HCT116 (cell line): Measurements from ENCODE around the gene KLHL20. TPM values are rescaled to one million over a fixed set of nuclear protein-coding genes. Genes with fewer than 3 reads are reported as not detected.

ENCODE experiments used
- ATAC-seq: fragments of 200-7000 bp; cut with Tn5 transposase; 2 replicates; pipeline ENCODE4 v1.9.1; 2020; ENCODE audit warnings: mild to moderate bottlenecking, moderate library complexity
- BruUV-seq: library from RNA; stranded (reverse); fragments of 400-500 nt; replicated peaks from 2 replicates; lab custom pipeline; 2021; lab: Mats Ljungman, UMichigan
- CTCF ChIA-PET: fragments of 300-600 bp; sonication (Branson Sonifier 250); formaldehyde crosslinking; loops from one replicate; lab custom pipeline; 2021; ENCODE audit warnings: antibody characterized with exemption; lab: Charles Lee
- POLR2A ChIA-PET: fragments of 300-600, 350-600 bp; sonication (Branson Sonifier 250); formaldehyde crosslinking; loops from one replicate; lab custom pipeline; 2021; ENCODE audit warnings: antibody characterized with exemption; lab: Charles Lee
- RAD21 ChIA-PET, 2 experiments: fragments of 300-600 bp; sonication (Branson Sonifier 250); formaldehyde crosslinking; loops; one replicate each; lab custom pipeline; 2023; ENCODE audit warnings: low total read pairs in 2 of 2; ENCODE audit not compliant: uncharacterized antibody in 2 of 2, unreplicated experiment in 2 of 2, low non-redundant PET in 1 of 2; lab: Charles Lee
- DNase-seq: peaks from one replicate; pipeline ENCODE4 v3.0.0-alpha.2; 2010; ENCODE audit warnings: low read depth, low spot score
- H2AFZ ChIP-seq: fragments of 200-600 bp; shearing (Covaris generic), sonication (generic); 2 replicates; pipeline ENCODE4 v1.6.1; 2017; ENCODE audit warnings: low read depth, mixed run types, mixed read lengths, antibody characterized with exemption, low read length; ENCODE audit not compliant: poor library complexity, severe bottlenecking
- H3K27ac ChIP-seq: 2 replicates; pipeline ENCODE4 v1.5.1; 2012; ENCODE audit warnings: low read depth, low read length
- H3K27me3 ChIP-seq: fragments of 200-600 bp; sonication (generic); 2 replicates; pipeline ENCODE4 v1.6.1; 2016; ENCODE audit warnings: mixed run types, low read length, mixed read lengths; ENCODE audit not compliant: insufficient read depth
- H3K36me3 ChIP-seq, 2 experiments: fragments of 200-500 bp in 1 of 2; fragments of 200-600 bp in 1 of 2; sonication (Bioruptor generic) in 1 of 2; sonication (generic) in 1 of 2; 2 replicates each; pipeline versions ENCODE4 v1.5.1 to v1.6.1; 2014 to 2016; ENCODE audit warnings: low read length in 2 of 2, inconsistent platforms in 1 of 2, mixed read lengths in 1 of 2, mixed run types in 1 of 2; ENCODE audit not compliant: insufficient read depth in 2 of 2, control insufficient read depth in 1 of 2
- H3K4me1 ChIP-seq, 2 experiments: fragments of 200-600 bp in 1 of 2; sonication (generic) in 1 of 2; 2 replicates each; pipeline versions ENCODE4 v1.5.1 to v1.6.1; 2012 to 2017; ENCODE audit warnings: low read length in 2 of 2, inconsistent platforms in 1 of 2, mild to moderate bottlenecking in 1 of 2, mixed read lengths in 1 of 2, mixed run types in 1 of 2, moderate library complexity in 1 of 2; ENCODE audit not compliant: insufficient read depth in 2 of 2, control insufficient read depth in 1 of 2
- H3K4me2 ChIP-seq: fragments of 200-600 bp; sonication (generic); 2 replicates; pipeline ENCODE4 v1.6.1; 2017; ENCODE audit warnings: mixed run types, low read length, mixed read lengths
- H3K4me3 ChIP-seq, 2 experiments: fragments of 200-600 bp in 1 of 2; sonication (generic) in 1 of 2; replicated peaks in 1 of 2; 2 replicates each; pipeline ENCODE4 v1.5.1; 2011 to 2016; ENCODE audit warnings: low read length in 2 of 2, control low read depth in 1 of 2, low read depth in 1 of 2, mild to moderate bottlenecking in 1 of 2, mixed read lengths in 1 of 2, mixed run types in 1 of 2
- H3K79me2 ChIP-seq: fragments of 200-600 bp; sonication (generic); 2 replicates; pipeline ENCODE4 v1.6.1; 2017; ENCODE audit warnings: mild to moderate bottlenecking, mixed run types, low read length, moderate library complexity, mixed read lengths; ENCODE audit not compliant: insufficient read depth
- H3K9ac ChIP-seq: fragments of 200-600 bp; sonication (generic); 2 replicates; pipeline ENCODE4 v1.6.1; 2016; ENCODE audit warnings: low read length, mixed read lengths
- H3K9me2 ChIP-seq: fragments of 200-600 bp; sonication (generic), shearing (Covaris generic); 2 replicates; pipeline ENCODE4 v1.6.1; 2017; ENCODE audit warnings: mixed run types, mild to moderate bottlenecking, moderate library complexity; ENCODE audit not compliant: insufficient read depth
- H3K9me3 ChIP-seq, 2 experiments: fragments of 200-500 bp in 1 of 2; fragments of 200-600 bp in 1 of 2; sonication (Bioruptor generic) in 1 of 2; sonication (generic) in 1 of 2; 2 replicates each; pipeline ENCODE4 v1.6.1; 2014 to 2017; ENCODE audit warnings: low read length in 2 of 2, mixed read lengths in 2 of 2, inconsistent platforms in 1 of 2, low read depth in 1 of 2, mild to moderate bottlenecking in 1 of 2, mixed run types in 1 of 2, moderate library complexity in 1 of 2; ENCODE audit not compliant: control insufficient read depth in 1 of 2, insufficient read depth in 1 of 2
- H4K20me1 ChIP-seq: fragments of 200-600 bp; sonication (generic), shearing (Covaris generic); 2 replicates; pipeline ENCODE4 v1.6.1; 2017; ENCODE audit warnings: mixed run types, mild to moderate bottlenecking, moderate library complexity; ENCODE audit not compliant: insufficient read depth
- CTCF ChIP-seq, 3 experiments: fragments of 200-600 bp in 1 of 3; sonication (generic) in 1 of 3; IDR thresholded peaks in 2 of 3; conservative IDR thresholded peaks in 1 of 3; 2 replicates each; pipeline ENCODE4 v1.5.1; 2012 to 2017; ENCODE audit warnings: low read depth in 2 of 3, low read length in 2 of 3, antibody characterized with exemption in 1 of 3, borderline replicate concordance in 1 of 3, control low read depth in 1 of 3, mild to moderate bottlenecking in 1 of 3, mixed read lengths in 1 of 3, mixed run types in 1 of 3, moderate library complexity in 1 of 3; ENCODE audit not compliant: insufficient read depth in 1 of 3
- POLR2AphosphoS5 ChIP-seq: IDR thresholded peaks from 2 replicates; pipeline ENCODE4 v1.6.1; 2011; ENCODE audit warnings: mild to moderate bottlenecking, low read depth, low read length, moderate library complexity
- RAD21 ChIP-seq: IDR thresholded peaks from 2 replicates; pipeline ENCODE4 v1.6.1; 2012; ENCODE audit warnings: low read depth, mild to moderate bottlenecking
- REST ChIP-seq: IDR thresholded peaks from 2 replicates; pipeline ENCODE4 v1.6.1; 2012; ENCODE audit warnings: low read depth
- SIN3A ChIP-seq: IDR thresholded peaks from 2 replicates; pipeline ENCODE4 v1.6.1; 2012; ENCODE audit warnings: low read depth
- SP1 ChIP-seq: IDR thresholded peaks from 2 replicates; pipeline ENCODE4 v1.6.1; 2012; ENCODE audit warnings: low read depth
- TCF7L2 ChIP-seq: IDR thresholded peaks from 2 replicates; pipeline ENCODE4 v1.7.0; 2011; ENCODE audit warnings: borderline replicate concordance, inconsistent platforms; ENCODE audit not compliant: insufficient read depth, insufficient read length; ENCODE audit errors: extremely low read depth
- YY1 ChIP-seq: IDR thresholded peaks from 2 replicates; pipeline ENCODE4 v1.6.1; 2011; ENCODE audit warnings: low read length, low read depth, moderate library complexity, mild to moderate bottlenecking; ENCODE audit not compliant: insufficient replicate concordance; ENCODE audit errors: extremely low read depth
- ZBTB33 ChIP-seq: IDR thresholded peaks from 2 replicates; pipeline ENCODE4 v1.6.1; 2011; ENCODE audit warnings: mild to moderate bottlenecking, low read length, moderate library complexity; ENCODE audit not compliant: insufficient replicate concordance; ENCODE audit errors: extremely low read depth
- ZNF274 ChIP-seq: fragments of 200-500 bp; sonication (Bioruptor generic); IDR thresholded peaks from 2 replicates; pipeline ENCODE4 v1.6.1; 2014; ENCODE audit warnings: mild to moderate bottlenecking, low read depth, low read length, inconsistent platforms
- intact Hi-C: fragments of 100-400 bp; cut with micrococcal nuclease; formaldehyde crosslinking; loops from 2 replicates; pipeline ENCODE4 v1.10.0; 2022
- total RNA-seq: library from RNA; stranded (reverse); gene quantifications from one replicate; pipeline ENCODE4 v1.2.1, GENCODE V29; 2021; ENCODE audit not compliant: unreplicated experiment

KLHL20 gene
- total RNA-seq, 1 experiment from 2014 or later: 16.2 TPM

GRCh38 chr1:173753830-173754229 lies 39.0 kb downstream of the KLHL20 start:
- H3K36me3 ChIP-seq: peaks cover 6% of the 10 kb centered on the region in 2 experiments; a peak in 2 of 4 replicates
- H3K4me2 ChIP-seq: no peak overlapping the region
- no peak for DNase-seq
- BruUV-seq: no TSS peak
- intact Hi-C loops: no loop called here
- no peaks in the 10 kb centered on the region for H3K9me3 ChIP-seq
- no peaks in the 10 kb centered on the region for H3K9me2 ChIP-seq
- H3K4me1 ChIP-seq: no peaks in the 10 kb centered on the region
- no peaks in the 10 kb centered on the region for H3K27me3 ChIP-seq
- ChIA-PET RAD21 (no interaction called here), CTCF (no interaction called here), POLR2A (no interaction called here)
- no peaks in the 10 kb centered on the region for H4K20me1 ChIP-seq
- TF ChIP-seq POLR2AphosphoS5 (no peak), REST (no peak), SP1 (no peak), ZBTB33 (no peak), YY1 (no peak), TCF7L2 (no peak), SIN3A (no peak), ZNF274 (no peak), CTCF (IDR thresholded peaks at IDR 0.05 in 2 of 3, conservative IDR thresholded peaks at IDR 0.05 in 1 of 3; ENCODE audit: borderline replicate concordance in 1 of 3, insufficient read depth in 1 of 3, low read depth in 2 of 3, low read length in 2 of 3) (no peak), RAD21 (no peak)
- no peak overlapping the region for H3K9ac ChIP-seq
- H3K4me3 ChIP-seq: no peak overlapping the region
- H3K27ac ChIP-seq: no peak overlapping the region
- ATAC-seq: no peak
- H2AFZ ChIP-seq: no peak overlapping the region
- no peaks in the 10 kb centered on the region for H3K79me2 ChIP-seq
